CD4-positive, alpha-beta memory T cell (primary cell): ENCODE data around the gene APLP1. TPM values are rescaled to one million over a fixed set of nuclear protein-coding genes. Genes with fewer than 3 reads are reported as not detected.
A peak's percentile ranks its signal among the peaks of the same experiment; 100 is the strongest.
"Not testable (repeated sequence)": the region's sequence is repeated elsewhere in the genome, so short reads cannot be mapped to it uniquely, and the experiment has no call there.

ENCODE experiments used
- CTCF ChIA-PET: fragments of 350-600 bp; sonication (Branson Sonifier 250); formaldehyde crosslinking; loops from one replicate; lab custom pipeline; 2021; ENCODE audit warnings: inconsistent platforms; ENCODE audit not compliant: partially characterized antibody; lab: Charles Lee
- POLR2A ChIA-PET: fragments of 350-600 bp; sonication (Branson Sonifier 250); formaldehyde crosslinking; loops from one replicate; lab custom pipeline; 2021; ENCODE audit not compliant: partially characterized antibody; lab: Charles Lee
- DNase-seq, 5 donors: peaks; one replicate each; pipeline versions ENCODE4 v3.0.0 to v3.0.0-alpha.2; 2020 to 2022; ENCODE audit warnings: mixed read lengths in 1 of 5
- H3K27ac ChIP-seq: one replicate; pipeline ENCODE4 v1.7.0; 2013; ENCODE audit warnings: low read depth, low read length
- H3K27me3 ChIP-seq: 2 replicates; pipeline ENCODE4 v1.7.0; 2013; ENCODE audit warnings: mild to moderate bottlenecking, low read length, moderate library complexity; ENCODE audit not compliant: insufficient read depth
- H3K36me3 ChIP-seq: 2 replicates; pipeline ENCODE4 v1.7.0; 2013; ENCODE audit warnings: mild to moderate bottlenecking, low read length, moderate library complexity; ENCODE audit not compliant: insufficient read depth
- H3K4me1 ChIP-seq: 2 replicates; pipeline ENCODE4 v1.7.0; 2013; ENCODE audit warnings: mild to moderate bottlenecking, low read length, moderate library complexity; ENCODE audit not compliant: insufficient read depth
- H3K4me3 ChIP-seq, 2 donors: one replicate each; pipeline ENCODE4 v1.7.0; 2013; ENCODE audit warnings: low read length in 2 of 2, mild to moderate bottlenecking in 1 of 2
- H3K9me3 ChIP-seq, 2 donors: one replicate each; pipeline ENCODE4 v1.7.0; 2013; ENCODE audit warnings: low read length in 2 of 2, control low read depth in 1 of 2; ENCODE audit not compliant: control insufficient read depth in 1 of 2
- H3K27ac Mint-ChIP-seq, 7 donors: one replicate each; pipeline ENCODE4 v1.8.0; 2020 to 2021; ENCODE audit warnings: mixed read lengths in 7 of 7, mild to moderate bottlenecking in 6 of 7, inconsistent platforms in 3 of 7, moderate library complexity in 3 of 7
- H3K27me3 Mint-ChIP-seq, 2 donors: one replicate each; pipeline ENCODE4 v1.8.0; 2020 to 2021; ENCODE audit warnings: mixed read lengths in 2 of 2
- H3K36me3 Mint-ChIP-seq, 2 donors: one replicate each; pipeline ENCODE4 v1.8.0; 2020 to 2021; ENCODE audit warnings: mixed read lengths in 2 of 2, inconsistent platforms in 1 of 2, mild to moderate bottlenecking in 1 of 2
- H3K4me1 Mint-ChIP-seq, 4 donors: one replicate each; pipeline ENCODE4 v1.8.0; 2020 to 2021; ENCODE audit warnings: mixed read lengths in 4 of 4, mild to moderate bottlenecking in 1 of 4
- H3K4me3 Mint-ChIP-seq, 8 donors: one replicate each; pipeline ENCODE4 v1.8.0; 2020 to 2021; ENCODE audit warnings: mixed read lengths in 8 of 8, mild to moderate bottlenecking in 7 of 8, moderate library complexity in 6 of 8, inconsistent platforms in 3 of 8
- H3K9me3 Mint-ChIP-seq, 8 donors: one replicate each; pipeline ENCODE4 v1.8.0; 2020 to 2021; ENCODE audit warnings: mixed read lengths in 8 of 8, mild to moderate bottlenecking in 5 of 8, inconsistent platforms in 3 of 8, moderate library complexity in 1 of 8
- intact Hi-C: fragments of 100-400 bp; cut with micrococcal nuclease; formaldehyde crosslinking; loops from one replicate; pipeline ENCODE4 v1.15.1; 2023
- polyA plus RNA-seq, 2 donors: library from polyadenylated mRNA; unstranded; fragments of 300-500 nt; fragmentation: Illumina TruSeq; gene quantifications; one replicate each; pipeline ENCODE4 v1.2.3, GENCODE V29; 2021
- total RNA-seq, 2 experiments: library from RNA; stranded (reverse); gene quantifications; one replicate each; pipeline ENCODE4 v1.2.3, GENCODE V29; 2021

APLP1 gene
- total and polyA plus RNA-seq, 4 experiments from 2014 or later = 0.70 TPM; not detected in 3

GRCh38 chr19:35836096-35836495, 32.3 kb upstream of the APLP1 start:
- POLR2A ChIA-PET, intact Hi-C loops, H3K27ac ChIP-seq, CTCF ChIA-PET, H3K36me3 ChIP-seq, H3K27ac Mint-ChIP-seq, H3K36me3 Mint-ChIP-seq, H3K4me3 ChIP-seq, DNase-seq, H3K4me1 Mint-ChIP-seq, H3K4me1 ChIP-seq, H3K9me3 ChIP-seq, H3K27me3 ChIP-seq, H3K4me3 Mint-ChIP-seq: not testable (repeated sequence)
- peaks cover 14 to 20% of the 10 kb centered on the region in 2 donors for H3K27me3 Mint-ChIP-seq
- peaks cover 0 to 14% (median 5%) of the 10 kb centered on the region in 8 donors for H3K9me3 Mint-ChIP-seq

DNA sequence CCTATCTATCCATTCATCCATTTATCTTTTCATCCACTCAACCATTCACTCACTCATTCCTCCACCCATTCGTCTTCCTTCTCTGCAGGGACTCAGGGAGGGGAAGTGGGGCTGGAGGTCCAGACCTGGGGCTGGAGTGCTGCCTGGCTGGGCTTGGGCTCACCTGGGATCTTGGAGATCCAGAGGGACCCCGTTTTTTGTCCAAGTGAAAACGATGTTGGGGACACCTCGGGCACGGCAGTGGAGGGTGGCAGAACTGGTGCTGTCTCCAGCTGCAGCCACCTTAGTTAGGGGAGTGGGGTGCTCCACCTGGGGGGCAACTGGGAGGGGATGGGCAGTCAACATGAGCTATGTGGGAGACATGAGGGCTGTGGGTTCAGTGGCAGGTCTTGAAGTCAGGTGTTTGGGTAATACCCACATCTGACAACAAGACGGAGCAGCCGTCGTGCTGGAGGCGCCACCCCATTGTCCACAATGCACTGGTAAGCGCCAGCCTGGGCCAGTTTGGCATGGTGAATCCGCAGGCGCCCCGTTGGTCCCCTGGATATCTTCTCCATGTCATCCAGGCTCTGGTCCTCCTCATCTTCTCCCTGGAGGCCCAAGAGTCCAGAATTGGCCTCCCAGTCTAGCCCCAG, 26.3 kb upstream of the APLP1 start:
- peaks cover 3 to 8% of the 10 kb centered on the region in 2 donors for H3K36me3 Mint-ChIP-seq
- H3K4me3 ChIP-seq = no peak overlapping the region
- CTCF ChIA-PET = no interaction called here

GRCh38 chr19:35842666-35843272, 25.6 kb upstream of the APLP1 start:
- peak overlapping the region in 1 of 8 donors; percentile 1 for H3K4me3 Mint-ChIP-seq
- DNase-seq = no peak
- ChIA-PET CTCF (no interaction called here), POLR2A (no interaction called here)
- Histone ChIP-seq H3K36me3 (no peaks in the 10 kb centered on the region), H3K4me3 (no peak overlapping the region), H3K4me1 (peaks cover 14% of the 10 kb centered on the region), H3K27ac (no peak overlapping the region), H3K27me3 (peaks cover 33% of the 10 kb centered on the region), H3K9me3 (no peaks in the 10 kb centered on the region)
- intact Hi-C loops = no loop called here
- H3K27ac Mint-ChIP-seq = no peak overlapping the region
- H3K4me1 Mint-ChIP-seq = peaks cover 7 to 30% (median 20%) of the 10 kb centered on the region in 4 donors
- peaks cover 34 to 47% of the 10 kb centered on the region in 2 donors for H3K27me3 Mint-ChIP-seq
- peaks cover 0 to 21% (median 11%) of the 10 kb centered on the region in 8 donors for H3K9me3 Mint-ChIP-seq
- H3K36me3 Mint-ChIP-seq = peaks cover 3 to 8% of the 10 kb centered on the region in 2 donors

More for the DNA sequence above, 26.3 kb upstream of the APLP1 start:
- no peaks in the 10 kb centered on the region for H3K9me3 ChIP-seq
- H3K27me3 ChIP-seq = peaks cover 33% of the 10 kb centered on the region
- POLR2A ChIA-PET = no interaction called here
- no peaks in the 10 kb centered on the region for H3K36me3 ChIP-seq
- no peak for DNase-seq
- H3K4me1 Mint-ChIP-seq = peaks cover 7 to 30% (median 20%) of the 10 kb centered on the region in 4 donors
- no peak overlapping the region for H3K27ac Mint-ChIP-seq
- no peak overlapping the region for H3K4me3 Mint-ChIP-seq
- H3K27me3 Mint-ChIP-seq = peaks cover 36 to 47% of the 10 kb centered on the region in 2 donors
- H3K4me1 ChIP-seq = peaks cover 14% of the 10 kb centered on the region
- H3K27ac ChIP-seq = no peak overlapping the region
- peaks cover 0 to 21% (median 11%) of the 10 kb centered on the region in 8 donors for H3K9me3 Mint-ChIP-seq
- intact Hi-C loops = no loop called here

- Mint-ChIP-seq H3K4me3 (peak overlapping the region in 3 of 8 donors; percentile 32 to 79 (median 40)), H3K36me3 (peaks cover 2 to 8% of the 10 kb centered on the region in 2 donors), H3K27me3 (peaks cover 40 to 53% of the 10 kb centered on the region in 2 donors), H3K4me1 (peaks cover 7 to 30% (median 20%) of the 10 kb centered on the region in 4 donors), H3K27ac (no peak overlapping the region), H3K9me3 (peaks cover 0 to 16% (median 9%) of the 10 kb centered on the region in 8 donors)
- POLR2A ChIA-PET = no interaction called here
- intact Hi-C loops = no loop called here
- DNase-seq = no peak
- Histone ChIP-seq H3K36me3 (no peaks in the 10 kb centered on the region), H3K27ac (no peak overlapping the region), H3K4me1 (peaks cover 14% of the 10 kb centered on the region), H3K4me3 (no peak overlapping the region), H3K9me3 (no peaks in the 10 kb centered on the region), H3K27me3 (peaks cover 33% of the 10 kb centered on the region)
- CTCF ChIA-PET = no interaction called here
Measured at GRCh38 chr19:35843676-35844481, 24.5 kb upstream of the APLP1 start.

DNA sequence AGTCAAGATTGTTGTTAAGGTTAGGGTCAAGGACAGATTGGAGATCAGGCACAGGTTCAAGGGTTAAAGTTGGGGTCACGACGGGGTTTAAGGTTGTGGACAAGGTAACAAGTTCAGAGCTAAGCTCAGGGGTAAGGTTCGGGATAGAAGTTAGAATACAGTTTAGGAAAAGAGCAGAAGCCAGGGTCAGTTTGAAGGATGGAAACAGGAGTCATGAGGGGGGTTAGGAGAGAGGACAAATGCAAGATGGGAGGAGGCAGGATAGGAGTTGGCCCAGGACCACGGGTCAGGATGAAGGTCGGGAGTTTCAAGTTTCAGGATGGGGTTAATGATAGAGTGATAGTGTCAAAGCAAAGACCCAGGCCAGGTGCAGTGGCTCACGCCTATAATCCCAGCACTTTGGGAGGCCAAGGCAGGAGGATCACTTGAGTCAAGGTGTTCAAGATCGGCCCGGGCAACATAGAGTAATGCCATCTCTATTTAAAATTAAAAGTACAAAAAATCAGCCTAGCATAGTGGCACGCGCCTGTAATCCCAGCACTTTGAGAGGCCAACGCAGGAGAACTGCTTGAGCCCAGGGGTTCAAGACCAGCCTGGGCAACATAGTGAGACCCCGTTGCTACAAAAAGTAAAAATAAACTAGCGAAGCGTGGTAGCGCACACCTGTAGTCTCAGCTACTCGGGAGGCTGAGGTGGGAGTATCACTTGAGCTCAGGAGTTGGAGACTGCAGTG, 23.7 kb upstream of the APLP1 start:
- peaks cover 0 to 8% of the 10 kb centered on the region in 2 donors for H3K36me3 Mint-ChIP-seq
- peaks cover 14% of the 10 kb centered on the region for H3K4me1 ChIP-seq
- H3K4me3 ChIP-seq = no peak overlapping the region
- H3K9me3 ChIP-seq = no peaks in the 10 kb centered on the region
- H3K9me3 Mint-ChIP-seq = peaks cover 0 to 11% (median 6%) of the 10 kb centered on the region in 8 donors
- intact Hi-C loops = no loop called here
- no peak overlapping the region for H3K27ac ChIP-seq
- ChIA-PET CTCF (no interaction called here), POLR2A (no interaction called here)
- H3K27me3 Mint-ChIP-seq = peaks cover 42 to 54% of the 10 kb centered on the region in 2 donors
- no peak for DNase-seq
- peak overlapping the region in 7 of 8 donors; percentile 63 to 79 (median 70) for H3K4me3 Mint-ChIP-seq
- H3K27me3 ChIP-seq = peaks cover 33% of the 10 kb centered on the region
- H3K36me3 ChIP-seq = no peaks in the 10 kb centered on the region
- H3K4me1 Mint-ChIP-seq = peaks cover 7 to 30% (median 20%) of the 10 kb centered on the region in 4 donors
- H3K27ac Mint-ChIP-seq = peak overlapping the region in 2 of 7 donors; percentile 9 to 14

GRCh38 chr19:35845215-35846037, 22.9 kb upstream of the APLP1 start:
- H3K27me3 Mint-ChIP-seq = peaks cover 42 to 54% of the 10 kb centered on the region in 2 donors
- peaks cover 7 to 30% (median 20%) of the 10 kb centered on the region in 4 donors for H3K4me1 Mint-ChIP-seq
- peaks cover 33% of the 10 kb centered on the region for H3K27me3 ChIP-seq
- H3K27ac ChIP-seq = no peak overlapping the region
- intact Hi-C loops = no loop called here
- no peaks in the 10 kb centered on the region for H3K36me3 ChIP-seq
- peaks cover 0 to 9% (median 5%) of the 10 kb centered on the region in 8 donors for H3K9me3 Mint-ChIP-seq
- peaks cover 0 to 8% of the 10 kb centered on the region in 2 donors for H3K36me3 Mint-ChIP-seq
- CTCF ChIA-PET = interaction anchor here (0.5 kb wide), 1 partner anchor 38 kb away, joined by 3 read pairs; no protein-coding TSS in a partner anchor
- H3K4me3 ChIP-seq = no peak overlapping the region
- no peaks in the 10 kb centered on the region for H3K9me3 ChIP-seq
- no peak for DNase-seq
- POLR2A ChIA-PET = no interaction called here
- H3K4me3 Mint-ChIP-seq = peak overlapping the region; percentile 57 to 79 (median 69)
- H3K27ac Mint-ChIP-seq = no peak overlapping the region
- peaks cover 14% of the 10 kb centered on the region for H3K4me1 ChIP-seq
